ENCODE data around the gene C10orf90. TPM values are rescaled to one million over a fixed set of nuclear protein-coding genes. Genes with fewer than 3 reads are reported as not detected.

The C10orf90 gene
- total RNA-seq, 4 donors from 2014 or later: not detected

DNA sequence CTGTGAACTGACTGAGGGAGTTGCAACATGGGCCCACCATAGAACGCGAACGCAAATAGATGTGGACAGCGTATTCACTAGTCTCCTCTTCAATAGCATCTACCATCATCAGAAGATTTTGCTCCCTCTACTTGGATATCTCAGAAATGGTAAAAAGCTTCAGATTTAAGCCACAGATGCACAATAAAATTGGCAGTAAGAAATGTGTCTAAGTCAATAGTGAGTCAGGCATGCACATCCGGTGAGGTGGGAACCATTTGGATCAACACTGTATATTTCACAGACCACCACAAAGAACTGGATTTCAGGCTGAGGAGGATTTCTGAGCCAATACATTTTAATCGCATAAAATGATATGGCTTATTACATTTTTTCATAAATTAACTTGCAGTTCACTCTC, 170.7 kb downstream of the C10orf90 start:
- TF ChIP-seq POLR2A (IDR thresholded peaks at IDR 0.05) (no peak), CTCF (IDR thresholded peaks at IDR 0.05) (no peak)
- H3K4me1 ChIP-seq: no peaks in the 10 kb centered on the region
- no peak overlapping the region for H3K4me3 ChIP-seq
- no peaks in the 10 kb centered on the region for H3K27me3 ChIP-seq
- DNase-seq: no peak
- H3K36me3 ChIP-seq: no peaks in the 10 kb centered on the region
- no peaks in the 10 kb centered on the region for H3K9me3 ChIP-seq
- no peak overlapping the region for H3K27ac ChIP-seq

- DNase-seq: no peak
- no peaks in the 10 kb centered on the region for H3K9me3 ChIP-seq
- no peak overlapping the region for H3K27ac ChIP-seq
- no peak overlapping the region for H3K4me3 ChIP-seq
- no peaks in the 10 kb centered on the region for H3K27me3 ChIP-seq
- TF ChIP-seq CTCF (IDR thresholded peaks at IDR 0.05): no peak
- no peak for TF ChIP-seq POLR2A (IDR thresholded peaks at IDR 0.05)
- H3K36me3 ChIP-seq: no peaks in the 10 kb centered on the region
- no peaks in the 10 kb centered on the region for H3K4me1 ChIP-seq
These were observed 172.8 kb downstream of the C10orf90 start for GRCh38 chr10:126497672-126498071.

DNA sequence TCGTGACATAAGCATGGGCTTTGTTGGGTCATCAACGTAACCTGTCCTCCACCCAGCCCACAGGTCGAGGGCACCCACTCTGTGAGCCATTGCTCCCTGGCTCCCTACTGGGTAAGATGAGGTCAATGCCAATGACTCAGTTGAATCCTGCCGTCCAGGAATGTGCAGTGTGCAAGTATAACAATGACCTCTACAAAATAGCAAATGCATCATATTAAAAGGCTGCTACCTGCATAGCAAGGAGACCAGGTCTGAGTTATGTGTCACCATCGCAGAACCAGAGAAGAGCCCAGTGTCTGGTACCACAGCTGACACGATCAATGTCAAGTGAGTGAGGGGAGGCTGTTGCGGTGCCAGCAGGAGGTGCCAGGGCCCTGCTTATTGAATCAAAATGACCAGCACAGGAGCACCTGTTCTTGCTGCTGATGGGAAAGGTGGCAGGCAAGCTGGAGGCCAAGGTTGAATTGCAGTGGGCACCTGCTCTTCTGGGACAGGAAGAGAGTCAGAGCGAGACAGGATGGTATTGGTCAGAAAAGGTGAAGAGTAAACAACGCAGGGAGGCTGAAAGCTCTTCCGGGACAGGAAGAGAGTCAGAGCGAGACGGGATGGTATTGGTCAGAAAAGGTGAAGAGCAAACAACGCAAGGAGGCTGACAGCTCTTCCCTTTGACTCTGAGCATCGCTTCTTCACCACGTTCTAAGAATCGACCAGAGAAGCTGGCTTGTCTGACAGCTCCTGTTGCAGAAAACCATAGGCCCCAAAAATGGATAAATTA, 173.5 kb downstream of the C10orf90 start:
- Histone ChIP-seq H3K27ac (no peak overlapping the region), H3K36me3 (no peaks in the 10 kb centered on the region), H3K4me3 (no peak overlapping the region), H3K27me3 (no peaks in the 10 kb centered on the region), H3K9me3 (no peaks in the 10 kb centered on the region), H3K4me1 (no peaks in the 10 kb centered on the region)
- no peak for DNase-seq
- TF ChIP-seq POLR2A (IDR thresholded peaks at IDR 0.05) (no peak), CTCF (IDR thresholded peaks at IDR 0.05) (no peak)

- no peaks in the 10 kb centered on the region for H3K36me3 ChIP-seq
- H3K4me1 ChIP-seq: no peaks in the 10 kb centered on the region
These were observed 179.0 kb downstream of the C10orf90 start for GRCh38 chr10:126491476-126491875.

GRCh38 chr10:126481181-126481580, 189.3 kb downstream of the C10orf90 start:
- H3K4me3 ChIP-seq: no peak overlapping the region
- H3K4me1 ChIP-seq: no peaks in the 10 kb centered on the region
- no peaks in the 10 kb centered on the region for H3K36me3 ChIP-seq
- DNase-seq: no peak
- no peaks in the 10 kb centered on the region for H3K9me3 ChIP-seq
- TF ChIP-seq CTCF (IDR thresholded peaks at IDR 0.05): no peak
- TF ChIP-seq POLR2A (IDR thresholded peaks at IDR 0.05): no peak
- no peaks in the 10 kb centered on the region for H3K27me3 ChIP-seq
- H3K27ac ChIP-seq: no peak overlapping the region

More at GRCh38 chr10:126491476-126491875, 179.0 kb downstream of the C10orf90 start:
- H3K4me3 ChIP-seq: no peak overlapping the region
- DNase-seq: no peak
- no peaks in the 10 kb centered on the region for H3K9me3 ChIP-seq
- no peaks in the 10 kb centered on the region for H3K27me3 ChIP-seq
- TF ChIP-seq CTCF (IDR thresholded peaks at IDR 0.05) (no peak), POLR2A (IDR thresholded peaks at IDR 0.05) (no peak)
- no peak overlapping the region for H3K27ac ChIP-seq

Measured in Peyer's patch (tissue), 4 donors.